ENCODE measurements around the gene CEP85L. TPM values are rescaled to one million over a fixed set of nuclear protein-coding genes. Genes with fewer than 3 reads are reported as not detected.

CEP85L gene
- total and polyA plus RNA-seq, 10 of the 15 experiments (the other 5 are each of a cell fraction or from before 2014, with no cell fraction given) = 1.8 to 10.9 (median 7.1) TPM

DNA sequence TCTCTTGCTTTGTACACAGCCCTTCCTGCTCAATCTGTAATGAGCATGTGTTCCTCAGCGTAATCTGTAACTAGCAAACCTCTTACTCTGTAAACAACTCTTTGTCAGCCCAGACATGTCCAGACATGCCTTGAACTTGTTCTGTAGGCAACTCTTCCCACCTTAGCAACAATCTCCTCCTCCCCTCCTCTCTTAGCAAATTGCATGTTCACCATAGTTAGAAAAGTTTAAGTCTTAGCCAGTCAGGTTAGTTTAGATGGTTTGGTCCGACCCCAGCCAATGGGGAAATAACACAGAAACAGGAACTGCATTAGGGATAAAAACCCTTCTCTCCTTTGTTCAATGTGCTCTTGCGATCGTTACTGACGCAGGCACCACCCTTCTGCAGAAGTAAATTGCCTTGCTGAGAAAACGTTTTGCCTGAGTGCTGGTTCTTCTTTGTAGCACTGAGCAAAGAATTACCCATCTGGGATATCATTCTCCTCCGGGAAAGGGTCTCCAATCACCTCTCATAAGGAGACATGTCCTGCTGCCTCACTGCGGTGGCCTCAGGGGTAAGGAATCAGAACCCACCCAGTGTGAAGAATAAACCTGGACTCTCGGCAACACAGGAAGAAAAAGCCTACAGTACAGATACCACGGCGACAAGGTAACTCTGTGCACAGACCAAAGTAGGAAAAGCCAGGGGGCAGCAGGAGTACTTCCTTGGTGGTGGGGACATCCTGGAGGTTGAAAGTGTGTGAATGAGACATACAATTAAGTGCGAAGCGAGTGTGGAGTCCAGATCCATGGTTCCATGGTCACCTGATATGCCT, 77.1 kb downstream of the CEP85L start:
- 97% methylated on average over 13 of the region's 13 CpGs for WGBS (ENCODE audit: insufficient coverage, insufficient replicate concordance, low lambda C conversion rate, missing lambda C conversion rate)
- H3K27ac ChIP-seq (ENCODE audit: control insufficient read depth, insufficient read depth) = 0 out of 2 replicates have a peak overlapping the region, but pooled peaks have one; percentile 19
- H3K4me2 ChIP-seq (ENCODE audit: control insufficient read depth, insufficient read depth) = no peak overlapping the region
- SMC1A ChIA-PET (ENCODE audit: uncharacterized antibody, unreplicated experiment) = interaction anchor here (1.9 kb wide), 1 partner anchor 9 kb away, joined by 5 read pairs; no protein-coding TSS in a partner anchor
- TF ChIP-seq, protein P1, sequence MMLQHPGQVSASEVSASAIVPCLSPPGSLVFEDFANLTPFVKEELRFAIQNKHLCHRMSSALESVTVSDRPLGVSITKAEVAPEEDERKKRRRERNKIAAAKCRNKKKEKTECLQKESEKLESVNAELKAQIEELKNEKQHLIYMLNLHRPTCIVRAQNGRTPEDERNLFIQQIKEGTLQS (IDR thresholded peaks at IDR 0.05; ENCODE audit: borderline replicate concordance, extremely low read depth, low read depth, low read length) = no peak
- TF ChIP-seq CBX5 (IDR thresholded peaks at IDR 0.05; ENCODE audit: low read depth) = peak; percentile 98
- TF ChIP-seq SUZ12 (IDR thresholded peaks at IDR 0.05; ENCODE audit: unreplicated experiment) = no peak
- no peak for TF ChIP-seq CHD4 (IDR thresholded peaks at IDR 0.05)
- TF ChIP-seq KLF5 (IDR thresholded peaks at IDR 0.05; ENCODE audit: partially characterized antibody) = peak; percentile 45
- TF ChIP-seq, protein P2, sequence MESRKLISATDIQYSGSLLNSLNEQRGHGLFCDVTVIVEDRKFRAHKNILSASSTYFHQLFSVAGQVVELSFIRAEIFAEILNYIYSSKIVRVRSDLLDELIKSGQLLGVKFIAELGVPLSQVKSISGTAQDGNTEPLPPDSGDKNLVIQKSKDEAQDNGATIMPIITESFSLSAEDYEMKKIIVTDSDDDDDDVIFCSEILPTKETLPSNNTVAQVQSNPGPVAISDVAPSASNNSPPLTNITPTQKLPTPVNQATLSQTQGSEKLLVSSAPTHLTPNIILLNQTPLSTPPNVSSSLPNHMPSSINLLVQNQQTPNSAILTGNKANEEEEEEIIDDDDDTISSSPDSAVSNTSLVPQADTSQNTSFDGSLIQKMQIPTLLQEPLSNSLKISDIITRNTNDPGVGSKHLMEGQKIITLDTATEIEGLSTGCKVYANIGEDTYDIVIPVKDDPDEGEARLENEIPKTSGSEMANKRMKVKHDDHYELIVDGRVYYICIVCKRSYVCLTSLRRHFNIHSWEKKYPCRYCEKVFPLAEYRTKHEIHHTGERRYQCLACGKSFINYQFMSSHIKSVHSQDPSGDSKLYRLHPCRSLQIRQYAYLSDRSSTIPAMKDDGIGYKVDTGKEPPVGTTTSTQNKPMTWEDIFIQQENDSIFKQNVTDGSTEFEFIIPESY (IDR thresholded peaks at IDR 0.05) = peak; percentile 40; the same call in 1 of the 2 replicates
- no TSS peak for BruUV-seq (replicated peaks)
- H3K79me2 ChIP-seq (ENCODE audit: control insufficient read depth, insufficient read depth, low read length) = no peaks in the 10 kb centered on the region
- RAD21 ChIA-PET (ENCODE audit: unreplicated experiment) = interaction anchor here (0.7 kb wide), 1 partner anchor 175 kb away, joined by 3 read pairs; no protein-coding TSS in a partner anchor
- no peak overlapping the region for H3K9ac ChIP-seq (ENCODE audit: control insufficient read depth, insufficient read depth, low read length)
- POLR2A ChIA-PET = no interaction called here
- no peak overlapping the region for H2AFZ ChIP-seq (ENCODE audit: control insufficient read depth, low read depth, low read length)
- H3K9me3 ChIP-seq (replicated peaks; ENCODE audit: control insufficient read depth, insufficient read depth, low read length) = peaks cover 19% of the 10 kb centered on the region
- ATAC-seq (no peak), DNase-seq (ENCODE audit: low read depth, low spot score) (no peak), FAIRE-seq (no peak)
- CTCF ChIA-PET = interaction anchor here (0.5 to 2.6 kb wide), 3 partner anchors 9 to 136 kb away, joined by 3 to 15 read pairs (median 4); no protein-coding TSS in a partner anchor
- no peaks in the 10 kb centered on the region for H3K27me3 ChIP-seq (replicated peaks in 1 of 2; ENCODE audit: control insufficient read depth in 2 of 2, insufficient read depth in 2 of 2, low read length in 1 of 2)
- peaks cover 0 to 4% of the 10 kb centered on the region in 2 experiments; a peak in 2 of 4 replicates for H3K36me3 ChIP-seq (ENCODE audit: control insufficient read depth in 2 of 2, insufficient read depth in 2 of 2, low read length in 1 of 2)
- no peaks in the 10 kb centered on the region for H4K20me1 ChIP-seq (ENCODE audit: control insufficient read depth, insufficient read depth)
- intact Hi-C loops (cut with micrococcal nuclease; ENCODE audit: unreplicated experiment) (no loop called here), in situ Hi-C loops (cut with MboI) (loop anchor here (10.0 kb wide), 1 partner anchor 201 kb away; no protein-coding TSS in a partner anchor)
- H3K4me3 ChIP-seq = no peak overlapping the region
- H3K4me1 ChIP-seq (ENCODE audit: control insufficient read depth, insufficient read depth, low read length) = no peaks in the 10 kb centered on the region

Data from GM12878 (cell line).